H1 (cell line): Measurements from ENCODE around the gene ADGRL3. TPM values are rescaled to one million over a fixed set of nuclear protein-coding genes. Genes with fewer than 3 reads are reported as not detected.
A peak's percentile ranks its signal among the peaks of the same experiment; 100 is the strongest.

Experiments
- CTCF ChIA-PET: fragments of 300-600 bp; sonication (Branson Sonifier 250); formaldehyde crosslinking; loops from one replicate; lab custom pipeline; 2021; ENCODE audit not compliant: partially characterized antibody; lab: Charles Lee
- POLR2A ChIA-PET: fragments of 300-600 bp; sonication (Branson Sonifier 250); formaldehyde crosslinking; loops from one replicate; lab custom pipeline; 2021; ENCODE audit warnings: inconsistent platforms; ENCODE audit not compliant: partially characterized antibody; lab: Charles Lee
- DNase-seq, 2 experiments: peaks; one replicate each; pipeline versions ENCODE4 v3.0.0 to v3.0.0-alpha.2; 2010 to 2022; ENCODE audit warnings: low spot score in 2 of 2, low read depth in 1 of 2, mixed read lengths in 1 of 2
- FAIRE-seq: peaks from 2 replicates; lab custom pipeline; 2011; peaks lifted over from hg19 to GRCh38; lab: Jason Lieb, UNC
- H2AFZ ChIP-seq: 2 replicates; pipeline ENCODE4 v1.8.1; 2012; ENCODE audit warnings: low read length, inconsistent platforms
- H2AK5ac ChIP-seq: 2 replicates; pipeline ENCODE4 v1.6.1; 2013; ENCODE audit warnings: low read depth, low read length
- H2BK120ac ChIP-seq: replicated peaks from 2 replicates; pipeline ENCODE3; 2013; ENCODE audit warnings: low read depth, low read length, inconsistent platforms
- H2BK12ac ChIP-seq: 2 replicates; pipeline ENCODE4 v1.6.1; 2013; ENCODE audit warnings: low read depth, low read length
- H2BK15ac ChIP-seq: 2 replicates; pipeline ENCODE4 v1.6.1; 2013; ENCODE audit warnings: low read length
- H2BK20ac ChIP-seq: 2 replicates; pipeline ENCODE4 v1.6.1; 2013; ENCODE audit warnings: low read length
- H2BK5ac ChIP-seq: 2 replicates; pipeline ENCODE4 v1.6.1; 2013; ENCODE audit warnings: low read depth, low read length
- H3K14ac ChIP-seq: 2 replicates; pipeline ENCODE4 v1.6.1; 2013; ENCODE audit warnings: inconsistent platforms; ENCODE audit not compliant: insufficient read length
- H3K18ac ChIP-seq: 2 replicates; pipeline ENCODE4 v1.6.1; 2013; ENCODE audit warnings: low read length; ENCODE audit errors: extremely low read depth
- H3K23ac ChIP-seq: 2 replicates; pipeline ENCODE4 v1.6.1; 2013; ENCODE audit warnings: inconsistent platforms; ENCODE audit not compliant: insufficient read length
- H3K23me2 ChIP-seq: 2 replicates; pipeline ENCODE4 v1.6.1; 2013; ENCODE audit warnings: low read depth, low read length
- H3K27ac ChIP-seq: 2 replicates; pipeline ENCODE4 v1.6.1; 2011; ENCODE audit warnings: low read depth, low read length, inconsistent platforms
- H3K27me3 ChIP-seq, 4 experiments: replicated peaks in 1 of 4; 1 replicate in 1 of 4; 2 replicates in 3 of 4; pipeline versions ENCODE4 v1.6.1 to v1.8.1; 2011 to 2013; ENCODE audit warnings: low read length in 3 of 4, mild to moderate bottlenecking in 3 of 4, inconsistent platforms in 2 of 4, mixed read lengths in 2 of 4, moderate library complexity in 1 of 4; ENCODE audit not compliant: control insufficient read depth in 3 of 4, insufficient read depth in 3 of 4; ENCODE audit errors: extremely low read depth in 1 of 4
- H3K36me3 ChIP-seq, 4 experiments: 2 replicates each; pipeline versions ENCODE4 v1.6.1 to v1.8.1; 2011 to 2013; ENCODE audit warnings: mild to moderate bottlenecking in 4 of 4, low read length in 3 of 4, moderate library complexity in 2 of 4, control low read depth in 1 of 4, inconsistent platforms in 1 of 4; ENCODE audit not compliant: insufficient read depth in 4 of 4, control insufficient read depth in 2 of 4
- H3K4ac ChIP-seq: replicated peaks from 2 replicates; pipeline ENCODE3; 2013; ENCODE audit warnings: low read length, low read depth, mixed read lengths, inconsistent platforms; ENCODE audit not compliant: insufficient read length
- H3K4me1 ChIP-seq, 4 experiments: replicated peaks in 1 of 4; 1 replicate in 1 of 4; 2 replicates in 3 of 4; pipeline versions ENCODE4 v1.6.1 to v1.8.1; 2011 to 2013; ENCODE audit warnings: low read length in 3 of 4, inconsistent platforms in 2 of 4, mixed read lengths in 1 of 4; ENCODE audit not compliant: insufficient read depth in 4 of 4, control insufficient read depth in 3 of 4
- H3K4me2 ChIP-seq, 2 experiments: 2 replicates each; pipeline versions ENCODE4 v1.6.1 to v1.8.1; 2011 to 2013; ENCODE audit warnings: low read depth in 2 of 2, low read length in 2 of 2, control low read depth in 1 of 2, inconsistent platforms in 1 of 2, mild to moderate bottlenecking in 1 of 2; ENCODE audit not compliant: insufficient read depth in 1 of 2
- H3K4me3 ChIP-seq, 4 experiments: fragments of 200-600, 300-600 bp in 1 of 4; sonication (generic), shearing (Covaris generic), sonication (Bioruptor Twin) in 1 of 4; 2 replicates each; pipeline versions ENCODE4 v1.5.1 to v1.8.1; 2011 to 2016; ENCODE audit warnings: low read length in 4 of 4, low read depth in 3 of 4, control low read depth in 2 of 4, inconsistent platforms in 2 of 4, mild to moderate bottlenecking in 2 of 4, mixed read lengths in 1 of 4, moderate library complexity in 1 of 4; ENCODE audit not compliant: insufficient read depth in 2 of 4; ENCODE audit errors: extremely low read depth in 1 of 4
- H3K56ac ChIP-seq: replicated peaks from 2 replicates; pipeline ENCODE3; 2013; ENCODE audit warnings: low read depth, mild to moderate bottlenecking, mixed read lengths, low read length, inconsistent platforms; ENCODE audit not compliant: insufficient read length
- H3K79me1 ChIP-seq: 2 replicates; pipeline ENCODE4 v1.6.1; 2013; ENCODE audit warnings: low read depth, low read length, control low read depth
- H3K79me2 ChIP-seq, 2 experiments: 2 replicates each; pipeline versions ENCODE4 v1.6.1 to v1.8.1; 2012 to 2013; ENCODE audit warnings: low read length in 2 of 2, mild to moderate bottlenecking in 2 of 2, inconsistent platforms in 1 of 2; ENCODE audit not compliant: insufficient read depth in 2 of 2, control insufficient read depth in 1 of 2
- H3K9ac ChIP-seq, 4 experiments: replicated peaks in 1 of 4; 1 replicate in 1 of 4; 2 replicates in 3 of 4; pipeline versions ENCODE4 v1.6.1 to v1.8.1; 2011 to 2013; ENCODE audit warnings: low read depth in 3 of 4, low read length in 3 of 4, control low read depth in 2 of 4, mild to moderate bottlenecking in 2 of 4, moderate library complexity in 2 of 4, inconsistent platforms in 1 of 4; ENCODE audit errors: extremely low read depth in 1 of 4
- H3K9me3 ChIP-seq, 2 experiments: 2 replicates each; pipeline versions ENCODE4 v1.6.1 to v1.8.1; 2012 to 2013; ENCODE audit warnings: mild to moderate bottlenecking in 2 of 2, moderate library complexity in 2 of 2, control low read depth in 1 of 2, inconsistent platforms in 1 of 2, low read depth in 1 of 2, low read length in 1 of 2, mixed read lengths in 1 of 2; ENCODE audit not compliant: insufficient read depth in 2 of 2
- H4K20me1 ChIP-seq, 2 experiments: replicated peaks in 1 of 2; 2 replicates each; pipeline versions ENCODE3 to v1.8.1; 2011 to 2013; ENCODE audit warnings: inconsistent platforms in 2 of 2, low read length in 2 of 2, mild to moderate bottlenecking in 1 of 2; ENCODE audit not compliant: insufficient read depth in 2 of 2, control insufficient read depth in 1 of 2
- H4K5ac ChIP-seq: 2 replicates; pipeline ENCODE4 v1.6.1; 2013; ENCODE audit warnings: low read length, low read depth, mixed read lengths, inconsistent platforms; ENCODE audit not compliant: insufficient read length
- H4K8ac ChIP-seq: 2 replicates; pipeline ENCODE4 v1.8.0; 2013; ENCODE audit warnings: mild to moderate bottlenecking, moderate library complexity, low read length, inconsistent platforms; ENCODE audit not compliant: insufficient read depth; ENCODE audit errors: extremely low read depth
- H4K91ac ChIP-seq: replicated peaks from 2 replicates; pipeline ENCODE3; 2013; ENCODE audit warnings: low read length, mixed read lengths, inconsistent platforms; ENCODE audit not compliant: insufficient read length
- RAD21 ChIP-seq, 2 experiments: IDR thresholded peaks in 1 of 2; conservative IDR thresholded peaks in 1 of 2; 2 replicates each; pipeline ENCODE4 v1.6.1; 2011; ENCODE audit warnings: low read depth in 2 of 2, low read length in 2 of 2, improper control_type of control experiment in 1 of 2, inconsistent platforms in 1 of 2, mild to moderate bottlenecking in 1 of 2, moderate library complexity in 1 of 2
- TAF1 ChIP-seq: IDR thresholded peaks from 2 replicates; pipeline ENCODE4 v1.6.1; 2011; ENCODE audit warnings: mild to moderate bottlenecking, low read depth, low read length
- WGBS, 2 experiments: shearing (Covaris generic) in 1 of 2; methylation state at CpG; one replicate each; pipeline versions ENCODE4 v1.1.6 to v1.1.7; 2013 to 2015; ENCODE audit warnings: low lambda C conversion rate in 2 of 2, mixed read lengths in 2 of 2, inconsistent platforms in 1 of 2, low coverage in 1 of 2, missing lambda C conversion rate in 1 of 2; ENCODE audit not compliant: insufficient replicate concordance in 2 of 2, insufficient coverage in 1 of 2, insufficient read length in 1 of 2; ENCODE audit errors: extremely low coverage in 1 of 2, missing lambda C conversion rate in 1 of 2; 5-methylcytosine and 5-hydroxymethylcytosine counted together
- polyA plus RNA-seq, 7 experiments: library from polyadenylated mRNA; depleted of rRNA in 3 of 7; stranded (reverse) in 5 of 7; unstranded in 2 of 7; fragments of >200 nt in 5 of 7; fragments of 200-250 nt in 2 of 7; gene quantifications; 1 replicate in 5 of 7; 2 replicates in 1 of 7; 4 replicates in 1 of 7; pipeline versions ENCODE4 v1.2.1 to v1.2.3, GENCODE V29; 2011 to 2013; ENCODE audit warnings: missing spikeins in 2 of 7, mixed read lengths in 2 of 7
- total RNA-seq: library from RNA; stranded (reverse); fragmentation: NEBNext Ultra II Directional; extraction: Animal tissue kit (Norgen Biotek cat#: 25700); gene quantifications from 2 replicates; pipeline ENCODE4 v1.2.1, GENCODE V29; 2021
- TF ChIP-seq, protein P1 (sequence below), 3 experiments: IDR thresholded peaks; 1 replicate in 2 of 3; 2 replicates in 1 of 3; pipeline versions ENCODE4 v1.5.1 to v1.6.1; 2011; ENCODE audit warnings: low read length in 3 of 3, mild to moderate bottlenecking in 3 of 3, inconsistent platforms in 2 of 3, low read depth in 1 of 3, moderate library complexity in 1 of 3; ENCODE audit not compliant: insufficient read depth in 1 of 3; ENCODE audit errors: control extremely low read depth in 1 of 3

The ADGRL3 gene
- total and polyA plus RNA-seq, 2 of the 8 experiments (the other 6 are each of a cell fraction or from before 2014, with no cell fraction given): 6.6 to 13.0 TPM

DNA sequence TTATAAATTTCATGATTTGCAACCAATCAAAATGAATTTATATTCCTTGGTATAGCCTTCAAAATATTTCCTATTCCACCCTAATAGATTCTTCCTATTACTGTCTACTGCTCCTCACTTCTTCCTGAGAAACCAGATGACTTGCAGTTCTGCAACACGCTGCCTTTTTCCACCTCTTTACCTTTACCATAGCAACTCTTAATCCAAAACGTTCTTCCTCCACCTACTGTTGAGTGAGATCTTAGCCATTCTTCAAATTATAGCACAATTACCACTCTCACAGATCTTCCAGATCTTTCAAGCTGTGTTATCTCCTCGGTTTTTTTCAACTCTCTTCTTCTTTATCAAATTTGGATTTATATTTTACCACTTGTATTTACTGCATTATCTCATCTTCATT is 289.8 kb downstream of the ADGRL3 start:
- no peaks in the 10 kb centered on the region for H4K20me1 ChIP-seq
- WGBS, 2 experiments: 50% methylated on average over 3 of the region's 3 CpGs; no CpG with 5 or more reads in 1 of the 2 experiments
- no peaks in the 10 kb centered on the region for H3K79me2 ChIP-seq
- H3K9ac ChIP-seq: no peak overlapping the region
- H3K79me1 ChIP-seq: no peaks in the 10 kb centered on the region
- POLR2A ChIA-PET: no interaction called here
- peak; percentile 52 to 54 for TF ChIP-seq RAD21 (IDR thresholded peaks at IDR 0.05 in 1 of 2, conservative IDR thresholded peaks at IDR 0.05 in 1 of 2; ENCODE audit: low read depth in 2 of 2, low read length in 2 of 2)
- TF ChIP-seq, protein P1, sequence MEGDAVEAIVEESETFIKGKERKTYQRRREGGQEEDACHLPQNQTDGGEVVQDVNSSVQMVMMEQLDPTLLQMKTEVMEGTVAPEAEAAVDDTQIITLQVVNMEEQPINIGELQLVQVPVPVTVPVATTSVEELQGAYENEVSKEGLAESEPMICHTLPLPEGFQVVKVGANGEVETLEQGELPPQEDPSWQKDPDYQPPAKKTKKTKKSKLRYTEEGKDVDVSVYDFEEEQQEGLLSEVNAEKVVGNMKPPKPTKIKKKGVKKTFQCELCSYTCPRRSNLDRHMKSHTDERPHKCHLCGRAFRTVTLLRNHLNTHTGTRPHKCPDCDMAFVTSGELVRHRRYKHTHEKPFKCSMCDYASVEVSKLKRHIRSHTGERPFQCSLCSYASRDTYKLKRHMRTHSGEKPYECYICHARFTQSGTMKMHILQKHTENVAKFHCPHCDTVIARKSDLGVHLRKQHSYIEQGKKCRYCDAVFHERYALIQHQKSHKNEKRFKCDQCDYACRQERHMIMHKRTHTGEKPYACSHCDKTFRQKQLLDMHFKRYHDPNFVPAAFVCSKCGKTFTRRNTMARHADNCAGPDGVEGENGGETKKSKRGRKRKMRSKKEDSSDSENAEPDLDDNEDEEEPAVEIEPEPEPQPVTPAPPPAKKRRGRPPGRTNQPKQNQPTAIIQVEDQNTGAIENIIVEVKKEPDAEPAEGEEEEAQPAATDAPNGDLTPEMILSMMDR (IDR thresholded peaks at IDR 0.05; ENCODE audit: control extremely low read depth in 1 of 3, insufficient read depth in 1 of 3, low read depth in 1 of 3, low read length in 3 of 3): peak in 1 of 3 experiments; percentile 25; a peak in 1 of 4 replicates
- no peak for TF ChIP-seq TAF1
- TF ChIP-seq, all 59 proteins: peak for 2
- Histone ChIP-seq H2BK5ac (no peak overlapping the region), H3K9me3 (no peaks in the 10 kb centered on the region), H3K18ac (no peak overlapping the region), H3K4me3 (no peak overlapping the region), H2BK12ac (no peak overlapping the region), H3K27ac (no peak overlapping the region), H3K4me1 (peaks cover 0 to 13% (median 2%) of the 10 kb centered on the region in 4 experiments; a peak in 2 of 7 replicates), H2BK120ac (no peak overlapping the region), H4K91ac (no peak overlapping the region), H3K56ac (no peak overlapping the region), H4K5ac (no peak overlapping the region), H3K36me3 (no peaks in the 10 kb centered on the region), H3K14ac (no peak overlapping the region), H4K8ac (no peak overlapping the region), H3K23ac (no peak overlapping the region), H2BK20ac (no peak overlapping the region), H3K27me3 (no peaks in the 10 kb centered on the region), H3K23me2 (no peaks in the 10 kb centered on the region), H2BK15ac (no peak overlapping the region), H2AFZ (no peak overlapping the region), H3K4ac (no peak overlapping the region), H2AK5ac (no peak overlapping the region), H3K4me2 (no peak overlapping the region)
- CTCF ChIA-PET: interaction anchor here (1.0 to 1.1 kb wide), 2 partner anchors 27 to 82 kb away, joined by 3 read pairs; no protein-coding TSS in a partner anchor
- no peak for FAIRE-seq
- DNase-seq: no peak
